OCI-LY7 (cell line): Measurements from ENCODE around the gene MTHFD2L. TPM values are rescaled to one million over a fixed set of nuclear protein-coding genes. Genes with fewer than 3 reads are reported as not detected.

Experiments used
- BruUV-seq: library from RNA; stranded (reverse); fragments of 400-500 nt; replicated peaks from 2 replicates; lab custom pipeline; 2021; lab: Mats Ljungman, UMichigan
- CTCF ChIA-PET: fragments of 300-600 bp; sonication (Branson Sonifier 250); formaldehyde crosslinking; loops from one replicate; lab custom pipeline; 2022; ENCODE audit warnings: antibody characterized with exemption; ENCODE audit not compliant: unreplicated experiment; lab: Charles Lee
- POLR2A ChIA-PET: fragments of 300-600 bp; sonication (Branson Sonifier 250); formaldehyde crosslinking; loops from one replicate; lab custom pipeline; 2022; ENCODE audit warnings: antibody characterized with exemption; lab: Charles Lee
- DNase-seq: peaks from one replicate; pipeline ENCODE4 v3.0.0-alpha.2; 2015; ENCODE audit warnings: low spot score
- H2AFZ ChIP-seq: fragments of 200-600 bp; sonication (generic), shearing (Covaris generic); 2 replicates; pipeline ENCODE4 v1.6.1; 2014; ENCODE audit warnings: mild to moderate bottlenecking, antibody characterized with exemption, low read length, moderate library complexity
- H3K27ac ChIP-seq: fragments of 200-600 bp; sonication (generic); 2 replicates; pipeline ENCODE4 v1.5.1; 2014; ENCODE audit warnings: mixed run types, low read depth, mild to moderate bottlenecking, moderate library complexity, low read length, inconsistent platforms; ENCODE audit not compliant: poor library complexity, severe bottlenecking
- H3K36me3 ChIP-seq: fragments of 200-600 bp; sonication (generic); 2 replicates; pipeline ENCODE4 v1.6.1; 2014; ENCODE audit warnings: mild to moderate bottlenecking, antibody characterized with exemption, low read length, moderate library complexity, mixed read lengths; ENCODE audit not compliant: insufficient read depth
- H3K4me1 ChIP-seq: fragments of 200-600 bp; sonication (generic); 2 replicates; pipeline ENCODE4 v1.5.1; 2014; ENCODE audit warnings: mild to moderate bottlenecking, low read length; ENCODE audit not compliant: insufficient read depth, poor library complexity, severe bottlenecking
- H3K4me2 ChIP-seq: fragments of 200-600 bp; sonication (generic); 2 replicates; pipeline ENCODE4 v1.6.1; 2014; ENCODE audit warnings: mild to moderate bottlenecking, low read length
- H3K4me3 ChIP-seq: fragments of 200-600 bp; sonication (generic); 2 replicates; pipeline ENCODE4 v1.5.1; 2014; ENCODE audit warnings: mild to moderate bottlenecking, low read depth, low read length; ENCODE audit not compliant: poor library complexity, severe bottlenecking
- H3K79me2 ChIP-seq: fragments of 200-600 bp; sonication (generic); 2 replicates; pipeline ENCODE4 v1.6.1; 2016; ENCODE audit warnings: low read depth, mild to moderate bottlenecking, low read length, moderate library complexity, mixed read lengths; ENCODE audit not compliant: insufficient read depth
- H3K9me2 ChIP-seq: fragments of 200-600 bp; sonication (generic); 2 replicates; pipeline ENCODE4 v1.6.1; 2016; ENCODE audit warnings: mild to moderate bottlenecking, low read length, mixed read lengths; ENCODE audit not compliant: insufficient read depth
- H3K9me3 ChIP-seq: fragments of 200-600 bp; sonication (generic); 2 replicates; pipeline ENCODE4 v1.6.1; 2014; ENCODE audit warnings: mild to moderate bottlenecking, mixed run types, low read length, mixed read lengths
- H4K20me1 ChIP-seq: fragments of 200-600 bp; sonication (generic); 2 replicates; pipeline ENCODE4 v1.6.1; 2014; ENCODE audit warnings: mild to moderate bottlenecking, antibody characterized with exemption, low read length, moderate library complexity, mixed read lengths; ENCODE audit not compliant: insufficient read depth
- EZH2phosphoT487 ChIP-seq: fragments of 200-600 bp; sonication (generic); IDR thresholded peaks from 2 replicates; pipeline ENCODE4 v1.6.1; 2018; ENCODE audit warnings: low read depth, borderline replicate concordance, mild to moderate bottlenecking, mixed run types, antibody characterized with exemption, low read length, moderate library complexity, mixed read lengths
- intact Hi-C: fragments of 100-400 bp; cut with micrococcal nuclease; formaldehyde crosslinking; loops from one replicate; pipeline ENCODE4 v1.10.0; 2022; ENCODE audit not compliant: unreplicated experiment
- total RNA-seq, 2 experiments: library from RNA; depleted of rRNA in 1 of 2; stranded (reverse); fragments of >200 nt in 1 of 2; shearing (Covaris generic) in 1 of 2; gene quantifications; 2 replicates each; pipeline ENCODE4 v1.2.3, GENCODE V29; 2014 to 2022
- TF ChIP-seq, protein P1 (sequence below): fragments of 200-600 bp; sonication (generic); conservative IDR thresholded peaks from 2 replicates; pipeline ENCODE4 v1.5.1; 2014; ENCODE audit warnings: mild to moderate bottlenecking, antibody characterized with exemption, low read length, moderate library complexity, mixed read lengths

The MTHFD2L gene
- total RNA-seq, 2 experiments from 2014 or later, result 18.7 to 18.9 TPM

DNA sequence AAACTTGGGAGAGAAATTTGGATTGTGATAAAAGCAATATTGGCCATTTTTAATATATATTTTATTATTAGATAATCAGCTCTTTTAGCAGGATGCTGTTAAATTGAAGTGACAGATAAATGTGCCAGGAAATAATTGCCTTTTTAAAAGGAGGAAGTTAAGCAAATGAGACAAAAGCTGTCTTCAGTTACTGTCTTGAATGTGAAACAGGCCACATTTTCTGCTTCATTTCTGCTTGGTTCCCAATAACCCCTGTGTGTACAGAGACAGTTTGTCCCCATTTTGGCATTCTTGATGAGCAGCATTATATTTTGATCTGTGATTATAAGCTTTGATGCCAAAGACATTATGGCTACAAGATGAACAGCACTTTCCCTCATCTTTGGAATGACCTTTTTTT, 151.3 kb downstream of the MTHFD2L start:
- Histone ChIP-seq H3K4me1 (peaks cover 12% of the 10 kb centered on the region), H2AFZ (peak overlapping the region; percentile 75), H3K9me2 (no peaks in the 10 kb centered on the region), H3K4me2 (peak overlapping the region; percentile 45), H3K27ac (no peak overlapping the region), H3K36me3 (no peaks in the 10 kb centered on the region), H4K20me1 (no peaks in the 10 kb centered on the region), H3K4me3 (no peak overlapping the region), H3K9me3 (no peaks in the 10 kb centered on the region), H3K79me2 (no peaks in the 10 kb centered on the region)
- intact Hi-C loops, result no loop called here
- BruUV-seq, result no TSS peak
- TF ChIP-seq, protein P1, sequence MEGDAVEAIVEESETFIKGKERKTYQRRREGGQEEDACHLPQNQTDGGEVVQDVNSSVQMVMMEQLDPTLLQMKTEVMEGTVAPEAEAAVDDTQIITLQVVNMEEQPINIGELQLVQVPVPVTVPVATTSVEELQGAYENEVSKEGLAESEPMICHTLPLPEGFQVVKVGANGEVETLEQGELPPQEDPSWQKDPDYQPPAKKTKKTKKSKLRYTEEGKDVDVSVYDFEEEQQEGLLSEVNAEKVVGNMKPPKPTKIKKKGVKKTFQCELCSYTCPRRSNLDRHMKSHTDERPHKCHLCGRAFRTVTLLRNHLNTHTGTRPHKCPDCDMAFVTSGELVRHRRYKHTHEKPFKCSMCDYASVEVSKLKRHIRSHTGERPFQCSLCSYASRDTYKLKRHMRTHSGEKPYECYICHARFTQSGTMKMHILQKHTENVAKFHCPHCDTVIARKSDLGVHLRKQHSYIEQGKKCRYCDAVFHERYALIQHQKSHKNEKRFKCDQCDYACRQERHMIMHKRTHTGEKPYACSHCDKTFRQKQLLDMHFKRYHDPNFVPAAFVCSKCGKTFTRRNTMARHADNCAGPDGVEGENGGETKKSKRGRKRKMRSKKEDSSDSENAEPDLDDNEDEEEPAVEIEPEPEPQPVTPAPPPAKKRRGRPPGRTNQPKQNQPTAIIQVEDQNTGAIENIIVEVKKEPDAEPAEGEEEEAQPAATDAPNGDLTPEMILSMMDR, result no peak
- TF ChIP-seq EZH2phosphoT487, result no peak
- DNase-seq, result peak; percentile 13
- CTCF ChIA-PET, result interaction anchor here (1.2 kb wide), 1 partner anchor 81 kb away, joined by 4 read pairs; no protein-coding TSS in a partner anchor
- POLR2A ChIA-PET, result interaction anchor here (0.7 to 2.4 kb wide), 7 partner anchors 8 to 104 kb away, joined by 3 to 11 read pairs (median 4); no protein-coding TSS in a partner anchor

DNA sequence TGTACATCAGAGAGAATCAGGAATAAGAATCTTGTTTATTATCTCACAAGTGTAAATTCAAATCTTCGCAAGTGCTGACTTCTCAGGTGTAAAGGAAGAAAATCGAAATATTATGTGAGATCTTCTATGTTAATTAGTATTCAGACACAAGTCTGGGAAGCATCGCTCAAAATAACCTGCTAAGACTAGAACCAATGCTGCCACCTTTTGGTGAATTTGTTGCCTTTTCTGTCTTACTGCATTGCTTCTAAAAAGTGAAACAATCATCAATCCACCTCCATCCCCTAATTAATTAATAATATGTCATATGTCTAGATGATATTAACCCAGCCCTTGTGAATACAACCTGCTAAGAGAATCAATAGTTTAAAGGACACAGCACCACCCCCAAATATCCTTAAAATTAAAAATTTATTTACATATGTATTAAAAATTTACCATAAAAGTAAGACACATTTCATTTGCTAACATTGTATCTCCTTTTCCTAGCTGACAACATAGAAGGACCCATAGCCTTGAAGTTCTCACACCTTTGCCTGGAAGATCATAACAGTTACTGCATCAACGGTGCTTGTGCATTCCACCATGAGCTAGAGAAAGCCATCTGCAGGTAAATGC, 153.9 kb downstream of the MTHFD2L start:
- Histone ChIP-seq H3K36me3 (no peaks in the 10 kb centered on the region), H3K79me2 (no peaks in the 10 kb centered on the region), H3K4me3 (no peak overlapping the region), H4K20me1 (no peaks in the 10 kb centered on the region), H3K4me2 (no peak overlapping the region), H3K9me2 (no peaks in the 10 kb centered on the region), H3K9me3 (no peaks in the 10 kb centered on the region), H3K27ac (no peak overlapping the region), H3K4me1 (peaks cover 12% of the 10 kb centered on the region), H2AFZ (no peak overlapping the region)
- ChIA-PET CTCF (interaction anchor here (1.0 kb wide), 1 partner anchor 83 kb away, joined by 3 read pairs; no protein-coding TSS in a partner anchor), POLR2A (interaction anchor here (0.9 kb wide), 1 partner anchor 132 kb away, joined by 3 read pairs; no protein-coding TSS in a partner anchor)
- TF ChIP-seq EZH2phosphoT487, result no peak
- TF ChIP-seq, protein P1, result peak; percentile 82
- peak; percentile 46 for DNase-seq
- BruUV-seq, result no TSS peak
- intact Hi-C loops, result loop anchor here (1.0 kb wide), 2 partner anchors 84 to 123 kb away; no protein-coding TSS in a partner anchor

DNA sequence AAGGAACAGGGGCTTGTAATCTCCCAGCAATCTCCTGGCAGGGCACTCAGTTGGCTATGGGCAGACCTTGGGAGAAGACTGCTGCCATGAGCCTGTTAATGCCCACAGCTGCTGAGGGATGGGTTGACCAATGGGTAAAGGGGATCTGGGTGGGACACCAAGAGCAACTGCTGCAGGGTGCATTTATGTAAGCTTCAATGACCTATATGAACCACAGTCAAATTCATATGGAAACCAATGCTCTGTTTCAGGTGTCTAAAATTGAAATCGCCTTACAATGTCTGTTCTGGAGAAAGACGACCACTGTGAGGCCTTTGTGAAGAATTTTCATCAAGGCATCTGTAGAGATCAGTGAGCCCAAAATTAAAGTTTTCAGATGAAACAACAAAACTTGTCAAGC, 156.4 kb downstream of the MTHFD2L start:
- ChIA-PET CTCF (no interaction called here), POLR2A (no interaction called here)
- Histone ChIP-seq H3K4me1 (peaks cover 6% of the 10 kb centered on the region), H4K20me1 (no peaks in the 10 kb centered on the region), H3K9me2 (no peaks in the 10 kb centered on the region), H3K27ac (no peak overlapping the region), H3K4me2 (no peak overlapping the region), H3K36me3 (no peaks in the 10 kb centered on the region), H3K4me3 (no peak overlapping the region), H2AFZ (no peak overlapping the region), H3K79me2 (no peaks in the 10 kb centered on the region), H3K9me3 (no peaks in the 10 kb centered on the region)
- no TSS peak for BruUV-seq
- TF ChIP-seq, protein P1, result no peak
- no peak for TF ChIP-seq EZH2phosphoT487
- DNase-seq, result no peak
- intact Hi-C loops, result no loop called here
